Eye (tissue), 1 donor: ENCODE measurements around the gene TREML4.

Experiments used
- DNase-seq: peaks from one replicate; pipeline ENCODE4 v3.0.0-alpha.2; 2015

TREML4 gene

DNA sequence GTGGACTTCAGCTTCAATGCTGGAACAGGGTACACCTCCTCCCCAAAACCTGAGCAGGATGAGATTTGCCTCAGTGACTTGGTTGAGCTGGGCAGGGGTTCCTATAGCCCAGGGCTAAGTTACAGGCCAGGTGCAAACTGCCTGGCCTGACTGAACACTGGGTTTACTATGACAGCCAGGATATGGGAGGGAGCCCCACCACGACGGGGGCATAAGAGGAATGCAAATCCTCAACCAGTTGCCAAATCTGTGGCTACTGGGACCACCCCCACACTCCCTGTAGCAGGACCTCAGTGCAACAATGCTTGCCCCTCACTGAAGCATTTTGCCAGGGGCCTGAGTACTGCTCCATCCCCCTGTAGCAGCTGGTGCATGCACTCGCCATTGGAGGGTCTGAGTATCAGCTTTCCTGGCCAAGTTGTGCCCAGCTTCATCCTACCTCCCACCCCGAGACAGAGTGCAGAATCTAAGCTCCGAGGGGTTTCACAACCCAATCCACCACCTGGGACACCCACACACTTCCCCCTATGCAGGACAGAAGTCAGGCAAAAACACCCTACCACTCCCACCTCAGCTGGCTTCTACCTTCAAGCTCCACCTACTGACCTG, 27.6 kb downstream of the TREML4 start:
- DNase-seq: no peak

- no peak for DNase-seq
Observed at GRCh38 chr6:41256383-41256782, 28.2 kb downstream of the TREML4 start.

DNA sequence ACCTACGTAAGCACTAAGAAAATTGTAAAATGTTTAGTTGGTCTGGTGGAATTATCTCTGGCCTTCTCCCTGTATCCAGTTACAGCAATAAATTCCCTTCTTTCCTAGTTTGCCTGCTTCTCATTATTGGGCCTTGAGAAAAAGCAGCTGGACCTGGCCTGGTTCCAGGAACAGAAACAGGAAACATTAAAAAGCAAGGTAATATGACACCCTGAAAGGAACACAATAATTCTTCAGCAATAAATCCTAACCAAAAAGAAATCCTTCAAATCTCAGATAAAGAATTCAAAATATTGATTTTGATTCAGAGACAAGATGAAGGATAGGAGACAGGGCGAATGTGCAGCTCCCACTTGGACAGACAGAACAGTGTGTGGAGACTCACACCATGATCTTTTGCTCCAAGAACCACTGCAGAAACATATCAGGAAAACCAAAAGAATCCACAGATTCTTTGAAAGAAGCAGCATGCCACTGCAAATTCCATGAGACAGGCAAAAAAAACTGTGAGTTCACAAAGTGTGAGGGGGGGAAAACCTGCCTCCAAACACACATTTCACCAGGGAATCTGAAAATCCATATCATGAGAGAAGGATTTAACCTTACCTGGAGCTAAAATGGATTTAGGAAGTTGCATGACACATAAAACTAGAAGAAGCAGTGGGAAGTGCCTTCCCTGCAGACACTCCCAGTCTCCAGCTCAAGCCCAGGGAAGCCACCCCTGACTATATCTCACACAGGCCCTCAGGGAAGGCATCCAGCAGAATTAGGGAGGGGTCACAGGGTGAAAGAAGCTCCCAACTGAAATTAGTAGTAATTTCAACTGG, 29.4 kb downstream of the TREML4 start:
- DNase-seq: peak; percentile 82

GRCh38 chr6:41258196-41258493, 30.0 kb downstream of the TREML4 start:
- no peak for DNase-seq

GRCh38 chr6:41262401-41262800, 34.3 kb downstream of the TREML4 start:
- DNase-seq: no peak

DNA sequence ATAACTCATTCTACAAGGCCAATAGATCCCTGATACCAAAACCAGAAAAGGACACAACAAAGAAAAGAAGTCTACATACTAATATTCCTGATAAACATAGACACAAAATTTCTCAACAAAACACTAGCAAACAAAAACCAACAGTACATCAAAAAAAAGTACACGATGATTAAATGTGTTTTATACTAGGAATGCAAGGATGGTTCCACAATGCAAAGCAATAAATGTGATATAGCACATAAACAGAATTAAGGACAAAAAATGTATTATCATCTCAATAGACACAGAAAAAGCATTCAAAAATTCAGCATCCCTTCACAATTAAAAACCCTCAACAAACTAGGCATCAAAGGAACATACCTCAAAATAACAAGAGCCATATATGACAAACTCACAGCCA, 35.1 kb downstream of the TREML4 start:
- DNase-seq: no peak

- no peak for DNase-seq
Observed at GRCh38 chr6:41266541-41266940, 38.4 kb downstream of the TREML4 start.

DNA sequence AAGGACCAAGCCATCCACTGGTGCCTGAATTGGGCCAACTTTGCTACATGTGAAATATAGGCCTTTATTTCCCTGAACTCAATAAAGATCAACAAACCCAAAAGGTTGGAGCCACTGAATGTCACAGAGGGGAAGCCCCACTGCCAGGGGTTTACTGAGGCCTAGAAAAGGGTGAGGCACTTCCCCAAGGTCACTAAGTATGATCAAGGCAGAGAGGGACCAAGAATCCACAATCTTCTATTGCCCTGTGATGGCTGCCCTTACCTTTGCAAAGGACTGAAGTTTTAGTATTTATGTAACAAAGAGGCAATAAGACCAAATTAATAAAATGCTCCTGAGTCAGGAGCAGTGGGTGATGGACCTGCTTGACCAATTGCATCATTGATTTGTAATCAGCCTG, 40.3 kb downstream of the TREML4 start:
- no peak for DNase-seq

DNA sequence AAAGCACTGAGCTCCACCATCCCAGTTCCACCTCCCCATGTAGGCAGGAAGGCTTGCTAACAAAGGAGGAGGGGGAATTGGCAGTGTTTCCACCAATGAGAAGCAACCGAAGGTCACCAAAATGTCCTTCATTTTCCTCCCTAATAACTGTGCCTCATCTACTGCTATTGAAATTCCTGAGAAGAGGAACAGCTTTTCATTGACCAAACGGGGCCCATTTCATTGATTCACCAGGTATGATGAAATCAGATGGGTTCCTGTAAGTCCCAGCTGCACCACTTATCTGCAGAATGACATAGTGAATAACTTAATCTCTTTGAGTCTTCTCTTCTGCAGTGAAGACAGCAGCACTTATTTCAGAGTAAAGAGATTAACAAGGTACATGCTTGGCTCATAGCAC, 41.0 kb downstream of the TREML4 start:
- DNase-seq: no peak

- DNase-seq: no peak
Observed at GRCh38 chr6:41269716-41270115, 41.6 kb downstream of the TREML4 start.

DNA sequence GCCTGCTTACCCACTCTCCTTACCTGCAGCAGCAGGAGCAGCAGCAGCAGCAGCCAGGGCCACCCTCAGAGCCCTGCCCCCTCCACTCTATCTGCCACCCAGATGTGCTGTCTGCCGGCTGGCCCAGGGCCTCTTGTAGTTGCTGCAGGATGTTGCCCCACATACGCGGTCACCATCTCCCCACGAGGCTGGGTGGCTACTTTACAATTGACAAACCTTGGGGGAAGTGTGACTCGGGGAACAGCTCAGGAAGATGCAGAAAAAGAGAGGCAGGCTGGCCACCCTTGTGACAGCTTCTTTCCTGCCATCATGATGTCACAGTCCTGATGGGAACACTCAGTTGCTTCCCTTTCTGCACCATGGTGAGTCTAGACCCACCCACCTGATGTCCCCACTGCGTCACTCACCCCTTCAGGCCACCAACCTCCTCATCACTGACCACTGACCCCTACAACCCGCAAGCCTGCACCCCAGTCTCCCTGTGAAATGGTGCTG, 43.8 kb downstream of the TREML4 start:
- no peak for DNase-seq

- DNase-seq: no peak
Observed at GRCh38 chr6:41272591-41273240, 44.6 kb downstream of the TREML4 start.

- no peak for DNase-seq
Observed at GRCh38 chr6:41273714-41274113, 45.6 kb downstream of the TREML4 start.

DNA sequence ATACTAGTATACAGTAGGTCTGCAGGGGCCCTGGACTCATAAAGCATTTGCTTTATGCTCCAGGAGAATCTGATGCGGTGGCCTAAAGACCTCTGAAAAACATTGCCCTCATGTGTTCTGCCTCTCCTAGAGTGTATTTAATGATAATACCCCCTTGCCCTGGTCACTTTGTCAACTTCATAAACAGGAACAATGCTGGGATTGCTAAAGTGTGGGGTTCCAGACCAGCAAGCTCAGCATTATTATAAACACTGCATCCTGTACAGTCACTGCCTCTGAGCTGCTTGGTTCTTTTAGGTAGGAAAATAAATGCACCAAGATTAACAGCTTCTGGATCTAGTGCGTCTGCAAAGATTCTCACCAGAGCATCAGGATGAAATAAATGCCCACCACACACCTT, 46.1 kb downstream of the TREML4 start:
- no peak for DNase-seq

DNA sequence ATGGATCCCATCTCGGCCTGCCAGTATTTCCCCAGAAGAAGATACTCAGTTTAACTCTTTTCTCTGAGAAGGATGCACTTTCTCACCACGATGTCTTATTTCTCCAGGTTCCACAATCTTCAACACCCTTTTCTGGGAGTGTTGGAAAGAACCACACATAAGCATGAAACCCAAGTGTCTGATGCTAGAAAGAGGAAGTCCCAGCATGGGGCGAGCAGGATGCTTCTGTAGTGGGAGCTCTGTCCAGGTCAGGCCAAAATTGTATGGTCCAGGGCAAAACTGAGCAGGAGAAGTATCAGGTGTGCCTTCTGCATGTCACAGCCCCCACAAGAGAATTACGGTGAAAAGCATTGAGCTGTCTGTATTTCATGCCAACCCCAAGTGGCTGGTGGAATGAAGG, 47.3 kb downstream of the TREML4 start:
- DNase-seq: no peak

GRCh38 chr6:41277605-41278004, 49.5 kb downstream of the TREML4 start:
- no peak for DNase-seq

GRCh38 chr6:41278699-41279405, 50.7 kb downstream of the TREML4 start:
- peak; percentile 78 for DNase-seq

- DNase-seq: no peak
Observed at GRCh38 chr6:41280381-41281057, 52.4 kb downstream of the TREML4 start.

- DNase-seq: no peak
Observed at GRCh38 chr6:41283600-41283999, 55.5 kb downstream of the TREML4 start.

DNA sequence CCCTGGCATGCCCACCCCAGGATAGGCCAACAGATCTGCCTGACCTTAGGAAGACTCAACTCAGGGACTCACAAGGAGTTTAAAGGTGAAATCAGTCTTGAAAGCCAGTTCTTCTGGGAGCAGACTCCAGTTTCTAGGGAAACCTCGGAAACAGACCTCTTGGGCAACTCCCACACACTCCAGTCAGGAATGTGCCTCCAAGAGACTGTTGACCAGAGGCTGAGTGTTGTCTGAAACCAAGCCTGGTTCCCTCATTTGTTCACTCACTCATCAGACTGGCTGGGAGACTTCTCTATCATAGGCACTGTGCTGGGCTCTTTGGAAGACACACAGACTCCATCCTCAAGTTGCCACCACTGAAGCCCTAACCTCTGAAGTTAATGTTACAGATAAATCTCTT, 56.6 kb downstream of the TREML4 start:
- no peak for DNase-seq

- DNase-seq: no peak
Observed at GRCh38 chr6:41286544-41287346, 58.6 kb downstream of the TREML4 start, which contains the start of gene TREM1. TREM1 (minus strand) TSS chr6:41286682; CDS start chr6:41286655, 27 bp downstream.
